Suppressor macrophage treated with lipopolysaccharide for 4 hours (primary cell): ENCODE measurements around the gene RPUSD1.
A peak's percentile ranks its signal among the peaks of the same experiment; 100 is the strongest.

Source experiments
- DNase-seq: peaks from one replicate; pipeline ENCODE4 v3.0.0-alpha.2; 2020

Gene RPUSD1

DNA sequence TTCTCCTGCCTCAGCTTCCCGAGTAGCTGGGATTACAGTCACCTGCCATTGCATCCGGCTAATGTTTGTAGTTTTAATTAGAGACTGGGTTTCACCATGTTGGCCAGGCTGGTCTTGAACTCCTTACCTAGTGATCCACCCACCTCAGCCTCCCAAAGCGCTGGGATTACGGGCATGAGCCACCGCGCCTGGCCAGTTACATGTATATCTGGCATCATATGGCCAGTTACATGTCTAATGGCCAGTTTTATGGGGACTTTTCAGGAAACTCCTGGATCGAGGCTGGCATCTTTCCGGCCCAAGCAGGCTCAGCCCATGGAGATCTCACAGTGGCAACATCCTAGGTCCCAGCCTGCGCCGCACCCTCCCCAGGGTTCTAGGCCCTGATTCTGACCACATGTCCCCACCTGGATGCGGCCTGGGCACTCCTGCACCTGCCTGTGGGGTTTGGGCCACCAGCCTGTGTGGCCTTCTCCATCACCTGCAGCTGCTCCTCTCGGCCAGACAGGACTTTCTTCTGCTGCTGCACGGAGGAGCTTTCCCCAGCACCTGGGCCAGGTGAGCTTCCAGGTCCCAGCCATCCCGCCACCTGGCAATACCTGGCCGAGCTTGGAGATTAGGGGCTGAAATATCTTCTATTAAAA lies 46.1 kb downstream of the RPUSD1 start:
- DNase-seq: no peak

GRCh38 chr16:740764-741505 lies 47.2 kb downstream of the RPUSD1 start, which contains the start of gene CIAO3:
Gene CIAO3, minus strand, starts transcription at chr16:740997. Its CDS starts 12 bp downstream, at chr16:740985.
- peak; percentile 94 for DNase-seq

DNA sequence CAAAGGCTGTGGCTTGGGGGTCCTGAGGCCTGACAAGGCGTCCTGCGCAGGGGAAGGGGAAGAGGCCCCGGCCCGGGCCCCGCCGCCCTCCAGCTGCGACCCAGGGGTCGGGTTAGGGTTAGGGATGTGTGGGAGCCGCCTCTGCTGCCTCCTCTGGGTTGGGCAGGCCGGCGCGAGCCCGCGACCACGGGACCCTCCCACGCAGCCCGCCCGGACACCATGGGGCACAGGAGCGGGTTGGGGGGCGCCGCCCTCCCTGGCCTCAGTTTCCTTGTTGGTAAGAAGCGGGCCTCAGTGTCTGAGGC lies 47.8 kb downstream of the RPUSD1 start:
- DNase-seq: no peak

- DNase-seq: no peak
Observed at GRCh38 chr16:739560-740458, 48.4 kb downstream of the RPUSD1 start.

DNA sequence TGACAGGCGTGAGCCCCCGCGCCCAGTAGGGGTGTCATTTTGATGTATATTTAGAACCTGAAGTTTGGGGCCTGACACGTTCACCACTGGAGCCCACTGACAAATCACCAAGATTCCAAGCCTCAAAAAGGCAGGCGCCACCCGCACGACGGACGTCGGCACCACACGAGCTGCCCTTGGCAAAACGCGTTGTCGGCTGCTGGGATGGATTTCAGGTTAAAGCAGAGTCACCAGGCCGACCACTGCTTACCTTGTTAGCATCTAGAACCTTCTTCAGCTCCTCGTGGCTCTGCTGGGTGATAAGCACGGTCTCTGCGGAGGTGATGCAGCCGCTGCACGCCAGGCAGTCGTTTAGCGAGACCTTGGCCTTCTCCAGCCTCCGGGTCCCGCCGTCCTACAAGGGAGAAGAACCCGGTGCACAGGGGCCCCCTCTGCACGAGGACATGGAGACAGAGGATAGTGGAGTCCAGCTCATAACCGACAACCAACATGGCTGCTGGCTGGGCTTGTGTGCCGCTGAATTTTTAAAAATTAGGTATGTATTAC lies 51.2 kb downstream of the RPUSD1 start:
- DNase-seq: no peak

DNA sequence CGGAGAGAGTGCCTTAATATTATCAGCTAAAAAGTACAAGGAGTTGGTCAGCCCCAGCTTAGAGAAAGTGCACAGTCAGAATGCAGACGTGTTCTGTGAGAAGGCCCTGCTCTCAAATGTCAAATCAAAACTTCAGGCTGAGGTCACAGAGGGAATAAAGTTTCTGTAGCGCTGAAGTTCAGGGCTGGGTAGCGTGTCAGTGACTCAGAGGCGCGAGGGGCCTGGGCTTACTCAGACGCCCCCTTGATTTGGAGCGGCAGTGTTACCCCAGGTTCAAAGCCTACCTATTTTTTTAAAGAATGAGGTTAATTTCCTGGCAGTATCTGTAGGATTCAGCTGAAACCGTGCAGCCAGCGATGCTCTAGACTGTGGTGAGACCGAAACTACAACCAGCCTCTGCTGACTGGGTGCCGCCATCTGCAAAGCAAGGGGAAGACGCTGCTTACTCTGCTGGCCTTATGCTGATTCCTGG lies 52.2 kb downstream of the RPUSD1 start:
- DNase-seq: no peak

- no peak for DNase-seq
Observed at GRCh38 chr16:734981-735881, 53.0 kb downstream of the RPUSD1 start.
